Breast epithelium (tissue), 4 donors: Measurements from ENCODE around the gene GPR15. TPM values are rescaled to one million over a fixed set of nuclear protein-coding genes. Genes with fewer than 3 reads are reported as not detected.

Experiments
- DNase-seq, 2 donors: peaks; one replicate each; pipeline ENCODE4 v3.0.0-alpha.2; 2019; ENCODE audit warnings: low spot score in 2 of 2
- H3K27ac ChIP-seq, 2 donors: fragments of 200-600 bp; sonication (generic) in 1 of 2; one replicate each; pipeline ENCODE4 v1.5.1; 2016 to 2019; ENCODE audit warnings: mild to moderate bottlenecking in 1 of 2
- H3K27me3 ChIP-seq, 2 donors: fragments of 200-600 bp; sonication (generic) in 1 of 2; one replicate each; pipeline versions ENCODE4 v1.5.1 to v1.6.0; 2017 to 2019; ENCODE audit warnings: control low read depth in 1 of 2, mild to moderate bottlenecking in 1 of 2
- H3K36me3 ChIP-seq: fragments of 200-600 bp; one replicate; pipeline ENCODE4 v1.5.1; 2019
- H3K4me1 ChIP-seq, 2 donors: fragments of 200-600 bp; sonication (generic); one replicate each; pipeline ENCODE4 v1.5.1; 2016 to 2019; ENCODE audit warnings: control low read depth in 1 of 2
- H3K4me3 ChIP-seq, 3 donors: fragments of 200-600 bp; sonication (generic); 1 replicate in 2 of 3; 2 replicates in 1 of 3; pipeline ENCODE4 v1.5.1; 2016 to 2019; ENCODE audit warnings: mild to moderate bottlenecking in 3 of 3, moderate library complexity in 2 of 3
- H3K9me3 ChIP-seq, 2 donors: fragments of 200-600 bp; sonication (generic) in 1 of 2; one replicate each; pipeline ENCODE4 v1.5.1; 2016 to 2019; ENCODE audit warnings: control low read depth in 1 of 2
- CTCF ChIP-seq, 3 donors: fragments of 450-650 bp; IDR thresholded peaks; one replicate each; pipeline ENCODE4 v1.5.1; 2016 to 2017; ENCODE audit warnings: antibody characterized with exemption in 3 of 3, mild to moderate bottlenecking in 3 of 3, moderate library complexity in 3 of 3
- POLR2A ChIP-seq: fragments of 450-650 bp; IDR thresholded peaks from one replicate; pipeline ENCODE4 v1.6.1; 2016; ENCODE audit warnings: antibody characterized with exemption, mild to moderate bottlenecking, moderate library complexity
- POLR2AphosphoS5 ChIP-seq, 3 donors: sonication (generic); formaldehyde crosslinking; IDR thresholded peaks; one replicate each; pipeline ENCODE4 v1.6.1; 2017; ENCODE audit warnings: antibody characterized with exemption in 3 of 3
- intact Hi-C: fragments of 100-400 bp; cut with DNase I; formaldehyde crosslinking; loops from one replicate; pipeline ENCODE4 v1.15.1; 2023; ENCODE audit warnings: low total_unique reads
- total RNA-seq, 3 donors: library from RNA; depleted of rRNA; stranded (reverse); fragments of >200 nt; gene quantifications; one replicate each; pipeline ENCODE4 v1.1.0, GENCODE V29; 2016

Gene GPR15
- total RNA-seq, 3 donors from 2014 or later = 0.59 to 1.6 TPM; not detected in 1

GRCh38 chr3:98563661-98564281 lies 32.0 kb downstream of the GPR15 start:
- Histone ChIP-seq H3K4me3 (no peak overlapping the region), H3K36me3 (no peaks in the 10 kb centered on the region), H3K4me1 (no peaks in the 10 kb centered on the region), H3K27me3 (no peaks in the 10 kb centered on the region), H3K9me3 (no peaks in the 10 kb centered on the region), H3K27ac (no peak overlapping the region)
- DNase-seq = no peak
- intact Hi-C loops = no loop called here
- TF ChIP-seq POLR2AphosphoS5 (IDR thresholded peaks at IDR 0.05) (no peak), CTCF (IDR thresholded peaks at IDR 0.05) (no peak), POLR2A (no peak)

- Histone ChIP-seq H3K27me3 (no peaks in the 10 kb centered on the region), H3K9me3 (no peaks in the 10 kb centered on the region), H3K36me3 (no peaks in the 10 kb centered on the region), H3K4me3 (no peak overlapping the region), H3K27ac (no peak overlapping the region), H3K4me1 (no peaks in the 10 kb centered on the region)
- intact Hi-C loops = no loop called here
- no peak for TF ChIP-seq POLR2A
- TF ChIP-seq CTCF (IDR thresholded peaks at IDR 0.05) = no peak
- no peak for TF ChIP-seq POLR2AphosphoS5 (IDR thresholded peaks at IDR 0.05)
- DNase-seq = no peak
Measured at GRCh38 chr3:98564282-98565005, 32.7 kb downstream of the GPR15 start.

- TF ChIP-seq POLR2A = no peak
- no peak for TF ChIP-seq POLR2AphosphoS5 (IDR thresholded peaks at IDR 0.05)
- no peak for TF ChIP-seq CTCF (IDR thresholded peaks at IDR 0.05)
- intact Hi-C loops = no loop called here
Measured at GRCh38 chr3:98565237-98565643, 33.5 kb downstream of the GPR15 start.

GRCh38 chr3:98565843-98566242 lies 34.1 kb downstream of the GPR15 start:
- no peaks in the 10 kb centered on the region for H3K9me3 ChIP-seq
- no peak for TF ChIP-seq CTCF (IDR thresholded peaks at IDR 0.05)
- TF ChIP-seq POLR2A = no peak
- no peak for TF ChIP-seq POLR2AphosphoS5 (IDR thresholded peaks at IDR 0.05)
- H3K27me3 ChIP-seq = no peaks in the 10 kb centered on the region
- DNase-seq = no peak
- no peak overlapping the region for H3K27ac ChIP-seq
- H3K4me3 ChIP-seq = no peak overlapping the region
- H3K36me3 ChIP-seq = no peaks in the 10 kb centered on the region
- no peaks in the 10 kb centered on the region for H3K4me1 ChIP-seq
- intact Hi-C loops = no loop called here

More at GRCh38 chr3:98565237-98565643, 33.5 kb downstream of the GPR15 start:
- H3K9me3 ChIP-seq = no peaks in the 10 kb centered on the region
- H3K4me3 ChIP-seq = no peak overlapping the region
- no peaks in the 10 kb centered on the region for H3K27me3 ChIP-seq
- no peak overlapping the region for H3K27ac ChIP-seq
- no peak for DNase-seq
- no peaks in the 10 kb centered on the region for H3K4me1 ChIP-seq
- no peaks in the 10 kb centered on the region for H3K36me3 ChIP-seq

GRCh38 chr3:98567666-98568270 lies 36.0 kb downstream of the GPR15 start:
- intact Hi-C loops = no loop called here
- no peak for DNase-seq
- TF ChIP-seq POLR2A (no peak), POLR2AphosphoS5 (IDR thresholded peaks at IDR 0.05) (no peak), CTCF (IDR thresholded peaks at IDR 0.05) (no peak)
- Histone ChIP-seq H3K36me3 (no peaks in the 10 kb centered on the region), H3K4me1 (no peaks in the 10 kb centered on the region), H3K27ac (no peak overlapping the region), H3K4me3 (no peak overlapping the region), H3K9me3 (no peaks in the 10 kb centered on the region), H3K27me3 (no peaks in the 10 kb centered on the region)
